Measurements from ENCODE around the gene P3H1.
"Not testable (repeated sequence)": the region's sequence is repeated elsewhere in the genome, so short reads cannot be mapped to it uniquely, and the experiment has no call there.

Gene P3H1

DNA sequence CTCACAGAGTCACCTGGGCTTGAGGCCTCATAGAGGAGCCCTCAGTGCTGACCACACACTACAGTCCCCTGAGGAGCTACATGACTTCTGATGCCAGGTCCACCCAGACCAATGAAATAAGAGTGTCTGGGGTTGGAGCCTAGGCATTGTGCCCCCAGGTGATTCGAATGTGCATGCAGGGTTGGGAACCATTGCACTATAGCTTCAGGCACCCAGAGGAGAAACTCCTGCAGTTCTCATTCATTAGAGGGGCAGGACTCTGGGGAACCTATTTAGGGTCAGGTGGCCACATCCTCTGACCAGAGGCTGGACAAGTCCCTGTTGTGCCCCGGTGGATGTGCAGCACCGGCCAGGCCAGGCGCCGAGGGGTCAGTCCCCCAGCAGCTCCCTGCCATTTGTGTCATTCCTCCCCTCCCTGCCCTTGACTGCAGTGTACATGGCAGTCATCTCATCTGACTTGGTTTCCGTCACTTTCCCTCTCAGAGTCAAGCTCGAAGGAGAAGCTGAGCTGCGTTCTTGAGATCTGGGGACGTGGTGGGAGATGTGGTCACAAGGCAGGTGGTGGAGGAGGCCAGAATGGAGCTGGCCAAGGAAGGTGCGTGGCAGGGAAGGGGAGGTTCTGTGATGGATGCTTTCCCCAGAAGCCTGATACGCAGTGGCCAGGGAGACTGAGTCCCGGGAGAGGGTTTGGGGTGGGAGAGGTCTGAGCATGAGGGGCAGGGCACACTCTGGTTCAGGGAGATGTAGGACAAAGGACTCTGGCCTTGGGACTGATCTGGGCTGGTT lies 33.2 kb downstream of the P3H1 start:
- H3K27ac Mint-ChIP-seq, result no peak overlapping the region
- H3K4me1 Mint-ChIP-seq (ENCODE audit: low read depth), result peaks cover 10% of the 10 kb centered on the region
- no peaks in the 10 kb centered on the region for H3K36me3 Mint-ChIP-seq (ENCODE audit: low read depth)

GRCh38 chr1:42732126-42732680 lies 34.6 kb downstream of the P3H1 start:
- H3K4me1 Mint-ChIP-seq (ENCODE audit: low read depth), result peaks cover 8% of the 10 kb centered on the region
- H3K36me3 Mint-ChIP-seq (ENCODE audit: low read depth), result no peaks in the 10 kb centered on the region
- H3K27ac Mint-ChIP-seq, result no peak overlapping the region
- H3K27me3 Mint-ChIP-seq, result no peaks in the 10 kb centered on the region
- H3K9me3 Mint-ChIP-seq, result no peaks in the 10 kb centered on the region
- H3K4me3 Mint-ChIP-seq, result no peak overlapping the region

More for the DNA sequence above, 33.2 kb downstream of the P3H1 start:
- H3K4me3 Mint-ChIP-seq, result no peak overlapping the region
- H3K27me3 Mint-ChIP-seq, result no peaks in the 10 kb centered on the region
- no peaks in the 10 kb centered on the region for H3K9me3 Mint-ChIP-seq

- H3K27me3 Mint-ChIP-seq, result no peaks in the 10 kb centered on the region
- H3K27ac Mint-ChIP-seq, result no peak overlapping the region
- H3K4me3 Mint-ChIP-seq, result no peak overlapping the region
- no peaks in the 10 kb centered on the region for H3K36me3 Mint-ChIP-seq (ENCODE audit: low read depth)
- H3K4me1 Mint-ChIP-seq (ENCODE audit: low read depth), result peaks cover 3% of the 10 kb centered on the region
- no peaks in the 10 kb centered on the region for H3K9me3 Mint-ChIP-seq
These were observed 35.2 kb downstream of the P3H1 start for GRCh38 chr1:42731585-42731984.

DNA sequence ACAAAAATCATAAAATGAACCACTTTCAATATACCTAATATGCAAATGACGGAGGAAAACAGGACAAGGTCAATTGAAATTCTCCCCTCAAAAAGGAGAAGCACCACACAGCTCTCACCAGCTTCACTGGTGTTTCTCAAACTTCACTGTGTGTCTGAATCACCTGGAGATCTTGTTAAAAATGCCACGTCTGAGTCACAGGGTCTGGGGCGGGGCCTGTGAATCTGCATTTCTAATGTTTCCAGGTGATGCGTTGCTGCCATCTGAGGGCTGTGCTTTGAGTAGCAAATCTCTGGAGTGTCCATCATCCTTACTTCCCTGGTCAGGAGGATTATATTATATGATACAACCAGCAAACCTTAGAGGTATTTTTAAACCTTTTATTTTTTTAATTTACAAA lies 35.8 kb downstream of the P3H1 start:
- Mint-ChIP-seq H3K27ac (no peak overlapping the region), H3K4me3 (no peak overlapping the region), H3K27me3 (no peaks in the 10 kb centered on the region), H3K36me3 (ENCODE audit: low read depth) (no peaks in the 10 kb centered on the region), H3K4me1 (ENCODE audit: low read depth) (peaks cover 3% of the 10 kb centered on the region), H3K9me3 (no peaks in the 10 kb centered on the region)

DNA sequence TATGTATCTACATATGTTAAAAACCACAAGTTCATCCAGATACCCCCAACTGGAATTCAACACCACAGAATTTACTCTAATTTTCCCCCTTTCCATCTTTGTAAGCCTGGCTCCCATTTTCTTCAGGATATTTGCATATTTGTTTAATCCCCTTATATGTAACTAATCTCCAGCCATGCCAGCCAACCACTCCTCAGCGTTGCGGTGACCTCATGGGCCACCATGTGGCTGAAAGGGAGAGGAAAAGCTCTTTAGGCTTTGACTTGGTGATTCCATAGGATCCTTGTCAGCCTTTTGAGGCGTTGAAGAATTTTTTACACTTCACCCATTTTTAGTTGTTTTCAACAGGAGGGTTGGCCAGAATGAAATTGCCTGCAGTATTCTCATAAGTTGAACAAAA lies 36.8 kb downstream of the P3H1 start:
- H3K36me3 Mint-ChIP-seq (ENCODE audit: low read depth), result no peaks in the 10 kb centered on the region
- no peak overlapping the region for H3K4me3 Mint-ChIP-seq
- no peaks in the 10 kb centered on the region for H3K27me3 Mint-ChIP-seq
- H3K9me3 Mint-ChIP-seq, result no peaks in the 10 kb centered on the region
- no peak overlapping the region for H3K27ac Mint-ChIP-seq
- H3K4me1 Mint-ChIP-seq (ENCODE audit: low read depth), result peaks cover 3% of the 10 kb centered on the region

DNA sequence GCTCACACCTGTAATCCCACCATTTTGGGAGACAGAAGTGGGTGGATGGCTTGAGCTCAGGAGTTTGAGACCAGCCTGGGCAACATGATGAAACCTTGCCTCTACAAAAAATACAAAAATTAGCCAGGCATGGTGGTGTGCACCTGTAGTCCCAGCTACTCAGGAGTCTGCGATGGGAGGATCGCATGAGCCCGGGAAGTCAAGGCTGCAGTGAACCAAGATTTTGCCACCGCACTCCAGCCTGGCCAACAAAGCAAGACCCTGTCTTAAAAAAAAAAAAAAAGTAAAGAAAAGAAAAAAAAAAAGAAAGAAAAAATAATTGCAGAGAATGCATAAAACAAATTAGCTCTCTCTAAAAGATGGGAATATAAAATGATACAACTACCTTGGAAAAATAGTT lies 41.0 kb downstream of the P3H1 start:
- H3K27me3 Mint-ChIP-seq; H3K36me3 Mint-ChIP-seq (ENCODE audit: low read depth); H3K4me1 Mint-ChIP-seq (ENCODE audit: low read depth); H3K4me3 Mint-ChIP-seq; H3K27ac Mint-ChIP-seq; H3K9me3 Mint-ChIP-seq: not testable (repeated sequence)

- H3K4me3 Mint-ChIP-seq, result no peak overlapping the region
- H3K27ac Mint-ChIP-seq, result no peak overlapping the region
- H3K4me1 Mint-ChIP-seq (ENCODE audit: low read depth), result no peaks in the 10 kb centered on the region
- no peaks in the 10 kb centered on the region for H3K27me3 Mint-ChIP-seq
- no peaks in the 10 kb centered on the region for H3K36me3 Mint-ChIP-seq (ENCODE audit: low read depth)
- H3K9me3 Mint-ChIP-seq, result no peaks in the 10 kb centered on the region
These were observed 43.3 kb downstream of the P3H1 start for GRCh38 chr1:42723511-42723910.

- not testable (repeated sequence) for H3K36me3 Mint-ChIP-seq (ENCODE audit: low read depth); H3K27me3 Mint-ChIP-seq; H3K4me1 Mint-ChIP-seq (ENCODE audit: low read depth); H3K9me3 Mint-ChIP-seq; H3K27ac Mint-ChIP-seq; H3K4me3 Mint-ChIP-seq
These were observed 44.4 kb downstream of the P3H1 start for GRCh38 chr1:42722403-42722802.

DNA sequence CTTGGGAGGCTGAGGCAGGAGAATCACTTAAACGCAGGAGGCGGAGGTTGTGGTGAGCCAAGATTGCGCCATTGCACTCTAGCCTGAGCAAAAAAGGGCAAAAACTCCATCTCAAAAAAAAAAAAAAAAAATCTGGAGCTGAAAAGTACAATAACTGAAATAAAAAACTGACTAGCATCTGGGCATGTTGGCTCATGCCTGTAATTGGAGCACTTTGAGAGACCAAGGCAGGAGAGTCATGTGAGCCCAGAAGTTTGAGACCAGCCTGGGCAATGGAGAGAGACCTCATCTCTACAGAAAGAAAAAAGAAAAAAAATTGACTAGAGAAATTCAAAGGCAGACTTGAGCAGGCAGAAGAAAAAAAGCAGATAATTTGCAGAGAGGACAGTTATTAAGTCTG lies 44.9 kb downstream of the P3H1 start:
- Mint-ChIP-seq H3K4me1 (ENCODE audit: low read depth) (no peaks in the 10 kb centered on the region), H3K27ac (no peak overlapping the region), H3K9me3 (no peaks in the 10 kb centered on the region), H3K36me3 (ENCODE audit: low read depth) (peaks cover 9% of the 10 kb centered on the region), H3K27me3 (no peaks in the 10 kb centered on the region), H3K4me3 (no peak overlapping the region)

DNA sequence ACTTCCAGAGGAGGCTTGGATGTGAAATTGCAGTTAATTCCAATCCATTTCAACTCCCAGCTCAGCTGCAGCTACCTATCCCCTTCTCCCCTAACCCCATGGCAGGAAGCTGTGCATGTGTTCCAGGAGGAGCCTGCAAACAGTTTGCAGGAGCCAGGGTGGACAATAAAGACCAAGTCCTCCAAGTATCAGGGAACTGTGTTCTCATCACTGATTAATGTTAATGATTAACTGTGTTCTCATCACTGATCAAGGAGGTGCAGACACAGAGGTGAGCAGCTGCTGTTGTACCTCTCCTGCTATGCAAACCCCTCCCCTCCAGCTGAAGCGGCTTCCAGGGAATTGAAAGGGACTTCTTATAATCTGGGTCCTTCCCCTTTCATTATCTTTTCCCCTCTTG lies 46.0 kb downstream of the P3H1 start:
- no peak overlapping the region for H3K27ac Mint-ChIP-seq
- H3K36me3 Mint-ChIP-seq (ENCODE audit: low read depth), result peaks cover 16% of the 10 kb centered on the region

GRCh38 chr1:42714441-42714840 lies 52.4 kb downstream of the P3H1 start:
- H3K9me3 Mint-ChIP-seq, result peaks cover 21% of the 10 kb centered on the region
- not testable (repeated sequence) for H3K4me3 Mint-ChIP-seq; H3K27ac Mint-ChIP-seq; H3K27me3 Mint-ChIP-seq; H3K4me1 Mint-ChIP-seq (ENCODE audit: low read depth)
- H3K36me3 Mint-ChIP-seq (ENCODE audit: low read depth), result peaks cover 77% of the 10 kb centered on the region

More for the DNA sequence above, 46.0 kb downstream of the P3H1 start:
- Mint-ChIP-seq H3K4me1 (ENCODE audit: low read depth) (no peaks in the 10 kb centered on the region), H3K4me3 (no peak overlapping the region), H3K27me3 (no peaks in the 10 kb centered on the region), H3K9me3 (no peaks in the 10 kb centered on the region)

- H3K27ac Mint-ChIP-seq, result no peak overlapping the region
- no peak overlapping the region for H3K4me3 Mint-ChIP-seq
These were observed 53.5 kb downstream of the P3H1 start for GRCh38 chr1:42713293-42713692.

DNA sequence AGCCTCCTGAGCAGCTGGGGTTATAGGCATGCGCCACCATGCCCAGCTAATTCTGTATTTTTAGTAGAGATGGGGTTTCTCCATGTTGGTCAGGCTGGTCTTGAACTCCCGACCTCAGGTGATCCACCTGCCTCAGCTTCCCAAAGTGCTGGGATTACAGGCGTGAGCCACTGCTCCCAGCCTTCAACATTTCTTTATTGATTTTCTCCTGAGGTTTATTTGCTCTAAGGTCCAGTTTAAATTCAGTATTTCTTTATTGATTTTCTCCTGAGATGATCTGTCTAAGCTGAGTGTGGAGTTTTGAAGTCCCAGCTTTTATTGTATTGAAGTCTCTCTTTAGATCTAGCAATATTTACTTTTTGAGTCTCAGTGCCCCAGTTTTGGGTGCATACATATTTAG lies 54.0 kb downstream of the P3H1 start:
- H3K4me1 Mint-ChIP-seq (ENCODE audit: low read depth); H3K27me3 Mint-ChIP-seq; H3K27ac Mint-ChIP-seq; H3K4me3 Mint-ChIP-seq: not testable (repeated sequence)
- H3K9me3 Mint-ChIP-seq, result peaks cover 22% of the 10 kb centered on the region
- H3K36me3 Mint-ChIP-seq (ENCODE audit: low read depth), result peaks cover 91% of the 10 kb centered on the region

More at GRCh38 chr1:42713293-42713692, 53.5 kb downstream of the P3H1 start:
- Mint-ChIP-seq H3K27me3 (no peaks in the 10 kb centered on the region), H3K36me3 (ENCODE audit: low read depth) (peaks cover 86% of the 10 kb centered on the region), H3K9me3 (peaks cover 22% of the 10 kb centered on the region), H3K4me1 (ENCODE audit: low read depth) (peaks cover 7% of the 10 kb centered on the region)

- Mint-ChIP-seq H3K9me3 (no peaks in the 10 kb centered on the region), H3K4me1 (ENCODE audit: low read depth) (peaks cover 6% of the 10 kb centered on the region), H3K27ac (no peak overlapping the region), H3K36me3 (ENCODE audit: low read depth) (peaks cover 90% of the 10 kb centered on the region), H3K4me3 (no peak overlapping the region), H3K27me3 (no peaks in the 10 kb centered on the region)
These were observed 62.9 kb downstream of the P3H1 start for GRCh38 chr1:42703888-42704464.

DNA sequence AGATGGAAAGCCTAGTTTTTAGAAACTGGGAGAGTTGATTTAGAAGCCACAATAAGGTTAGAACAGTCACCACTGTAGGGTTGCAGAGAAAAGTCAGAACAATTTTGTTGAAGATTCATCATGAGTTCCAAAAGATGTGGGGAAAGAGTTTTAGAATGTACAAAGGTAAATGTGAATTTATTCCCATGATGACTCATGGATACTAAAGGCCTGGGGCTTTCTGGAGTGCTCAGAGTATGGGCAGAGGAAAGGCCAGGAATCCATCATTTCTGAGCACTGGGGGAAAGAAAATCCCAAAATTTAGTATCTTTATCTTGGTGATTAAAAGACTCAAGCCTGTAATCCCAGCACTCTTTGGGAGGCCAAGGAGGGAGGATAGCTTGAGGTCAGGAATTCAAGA lies 66.8 kb downstream of the P3H1 start:
- H3K4me3 Mint-ChIP-seq, result no peak overlapping the region
- H3K36me3 Mint-ChIP-seq (ENCODE audit: low read depth), result peaks cover 97% of the 10 kb centered on the region
- no peaks in the 10 kb centered on the region for H3K9me3 Mint-ChIP-seq
- peaks cover 24% of the 10 kb centered on the region for H3K4me1 Mint-ChIP-seq (ENCODE audit: low read depth)
- H3K27ac Mint-ChIP-seq, result no peak overlapping the region
- H3K27me3 Mint-ChIP-seq, result no peaks in the 10 kb centered on the region

Measured in stimulated activated naive CD8-positive, alpha-beta T cell treated with anti-CD3 and anti-CD28 coated beads, Interleukin-15, Interleukin-2, amounts not matched to agents 100 ng/mL and 50 ng/mL, for 24 hours (primary cell).